ENCODE measurements around the gene SLC9A9. TPM values are rescaled to one million over a fixed set of nuclear protein-coding genes. Genes with fewer than 3 reads are reported as not detected.

The SLC9A9 gene
- total and polyA plus RNA-seq, 9 of the 15 experiments (the other 6 are each of a cell fraction or from before 2014, with no cell fraction given), result 0.03 to 0.13 TPM; not detected in 7

DNA sequence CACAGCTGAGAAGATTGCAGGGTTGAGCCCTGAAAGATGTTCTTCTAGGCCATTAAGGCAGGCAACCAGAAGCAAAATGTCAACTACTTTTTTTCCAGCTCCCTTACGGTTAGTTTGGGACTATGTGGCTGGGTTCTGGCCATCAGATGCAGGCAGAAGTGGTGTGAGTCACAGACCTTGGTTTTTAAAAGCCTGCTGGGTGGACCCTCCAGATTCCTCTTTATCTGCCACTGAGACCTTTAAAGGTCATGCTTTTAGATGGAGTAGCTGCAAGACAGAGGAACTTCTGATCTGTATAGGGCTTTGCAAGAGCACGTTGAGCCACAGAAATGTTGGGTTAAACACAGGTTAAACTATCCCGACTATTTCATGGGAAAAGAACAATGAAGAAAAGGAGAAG is 625.8 kb downstream of the SLC9A9 start (continued):
- TF ChIP-seq, protein P1, sequence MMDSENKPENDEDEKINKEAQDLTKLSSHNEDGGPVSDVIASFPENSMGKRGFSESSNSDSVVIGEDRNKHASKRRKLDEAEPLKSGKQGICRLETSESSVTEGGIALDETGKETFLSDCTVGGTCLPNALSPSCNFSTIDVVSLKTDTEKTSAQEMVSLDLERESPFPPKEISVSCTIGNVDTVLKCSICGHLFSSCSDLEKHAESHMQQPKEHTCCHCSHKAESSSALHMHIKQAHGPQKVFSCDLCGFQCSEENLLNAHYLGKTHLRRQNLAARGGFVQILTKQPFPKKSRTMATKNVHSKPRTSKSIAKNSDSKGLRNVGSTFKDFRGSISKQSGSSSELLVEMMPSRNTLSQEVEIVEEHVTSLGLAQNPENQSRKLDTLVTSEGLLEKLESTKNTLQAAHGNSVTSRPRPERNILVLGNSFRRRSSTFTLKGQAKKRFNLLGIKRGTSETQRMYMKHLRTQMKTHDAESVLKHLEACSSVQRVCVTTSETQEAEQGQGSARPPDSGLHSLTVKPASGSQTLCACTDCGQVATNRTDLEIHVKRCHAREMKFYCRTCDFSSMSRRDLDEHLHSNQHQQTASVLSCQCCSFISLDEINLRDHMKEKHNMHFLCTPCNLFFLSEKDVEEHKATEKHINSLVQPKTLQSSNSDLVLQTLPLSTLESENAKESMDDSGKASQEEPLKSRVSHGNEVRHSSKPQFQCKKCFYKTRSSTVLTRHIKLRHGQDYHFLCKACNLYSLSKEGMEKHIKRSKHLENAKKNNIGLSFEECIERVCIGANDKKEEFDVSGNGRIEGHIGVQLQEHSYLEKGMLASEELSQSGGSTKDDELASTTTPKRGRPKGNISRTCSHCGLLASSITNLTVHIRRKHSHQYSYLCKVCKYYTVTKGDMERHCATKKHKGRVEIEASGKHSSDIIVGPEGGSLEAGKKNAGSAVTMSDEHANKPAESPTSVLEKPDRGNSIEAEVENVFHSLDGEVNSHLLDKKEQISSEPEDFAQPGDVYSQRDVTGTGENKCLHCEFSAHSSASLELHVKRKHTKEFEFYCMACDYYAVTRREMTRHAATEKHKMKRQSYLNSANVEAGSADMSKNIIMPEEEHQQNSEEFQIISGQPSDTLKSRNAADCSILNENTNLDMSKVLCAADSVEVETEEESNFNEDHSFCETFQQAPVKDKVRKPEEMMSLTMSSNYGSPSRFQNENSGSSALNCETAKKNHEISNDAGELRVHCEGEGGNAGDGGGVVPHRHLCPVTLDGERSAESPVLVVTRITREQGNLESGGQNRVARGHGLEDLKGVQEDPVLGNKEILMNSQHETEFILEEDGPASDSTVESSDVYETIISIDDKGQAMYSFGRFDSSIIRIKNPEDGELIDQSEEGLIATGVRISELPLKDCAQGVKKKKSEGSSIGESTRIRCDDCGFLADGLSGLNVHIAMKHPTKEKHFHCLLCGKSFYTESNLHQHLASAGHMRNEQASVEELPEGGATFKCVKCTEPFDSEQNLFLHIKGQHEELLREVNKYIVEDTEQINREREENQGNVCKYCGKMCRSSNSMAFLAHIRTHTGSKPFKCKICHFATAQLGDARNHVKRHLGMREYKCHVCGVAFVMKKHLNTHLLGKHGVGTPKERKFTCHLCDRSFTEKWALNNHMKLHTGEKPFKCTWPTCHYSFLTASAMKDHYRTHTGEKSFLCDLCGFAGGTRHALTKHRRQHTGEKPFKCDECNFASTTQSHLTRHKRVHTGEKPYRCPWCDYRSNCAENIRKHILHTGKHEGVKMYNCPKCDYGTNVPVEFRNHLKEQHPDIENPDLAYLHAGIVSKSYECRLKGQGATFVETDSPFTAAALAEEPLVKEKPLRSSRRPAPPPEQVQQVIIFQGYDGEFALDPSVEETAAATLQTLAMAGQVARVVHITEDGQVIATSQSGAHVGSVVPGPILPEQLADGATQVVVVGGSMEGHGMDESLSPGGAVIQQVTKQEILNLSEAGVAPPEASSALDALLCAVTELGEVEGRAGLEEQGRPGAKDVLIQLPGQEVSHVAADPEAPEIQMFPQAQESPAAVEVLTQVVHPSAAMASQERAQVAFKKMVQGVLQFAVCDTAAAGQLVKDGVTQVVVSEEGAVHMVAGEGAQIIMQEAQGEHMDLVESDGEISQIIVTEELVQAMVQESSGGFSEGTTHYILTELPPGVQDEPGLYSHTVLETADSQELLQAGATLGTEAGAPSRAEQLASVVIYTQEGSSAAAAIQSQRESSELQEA (IDR thresholded peaks at IDR 0.05; ENCODE audit: low read depth), result no peak
- no peak for TF ChIP-seq HINFP (tag; conservative IDR thresholded peaks at IDR 0.05; ENCODE audit: low read depth)
- no peak for TF ChIP-seq SNRNP70 (optimal IDR thresholded peaks at IDR 0.05; ENCODE audit: low read depth, low read length)
- TF ChIP-seq, protein P2, sequence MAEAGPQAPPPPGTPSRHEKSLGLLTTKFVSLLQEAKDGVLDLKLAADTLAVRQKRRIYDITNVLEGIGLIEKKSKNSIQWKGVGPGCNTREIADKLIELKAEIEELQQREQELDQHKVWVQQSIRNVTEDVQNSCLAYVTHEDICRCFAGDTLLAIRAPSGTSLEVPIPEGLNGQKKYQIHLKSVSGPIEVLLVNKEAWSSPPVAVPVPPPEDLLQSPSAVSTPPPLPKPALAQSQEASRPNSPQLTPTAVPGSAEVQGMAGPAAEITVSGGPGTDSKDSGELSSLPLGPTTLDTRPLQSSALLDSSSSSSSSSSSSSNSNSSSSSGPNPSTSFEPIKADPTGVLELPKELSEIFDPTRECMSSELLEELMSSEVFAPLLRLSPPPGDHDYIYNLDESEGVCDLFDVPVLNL (CRISPR knock-in tag; IDR thresholded peaks at IDR 0.05; ENCODE audit: low read depth), result no peak
- no peak for TF ChIP-seq CEBPZ (IDR thresholded peaks at IDR 0.05; ENCODE audit: borderline replicate concordance, low read depth, low read length)
- no peak for TF ChIP-seq NFRKB (IDR thresholded peaks at IDR 0.05; ENCODE audit: low read depth)
- no peak for TF ChIP-seq TFE3 (CRISPR knock-in tag; IDR thresholded peaks at IDR 0.05)
- TF ChIP-seq KDM4B (IDR thresholded peaks at IDR 0.05; ENCODE audit: borderline replicate concordance in 2 of 2, low read depth in 1 of 2), result no peak
- TF ChIP-seq, protein P3, sequence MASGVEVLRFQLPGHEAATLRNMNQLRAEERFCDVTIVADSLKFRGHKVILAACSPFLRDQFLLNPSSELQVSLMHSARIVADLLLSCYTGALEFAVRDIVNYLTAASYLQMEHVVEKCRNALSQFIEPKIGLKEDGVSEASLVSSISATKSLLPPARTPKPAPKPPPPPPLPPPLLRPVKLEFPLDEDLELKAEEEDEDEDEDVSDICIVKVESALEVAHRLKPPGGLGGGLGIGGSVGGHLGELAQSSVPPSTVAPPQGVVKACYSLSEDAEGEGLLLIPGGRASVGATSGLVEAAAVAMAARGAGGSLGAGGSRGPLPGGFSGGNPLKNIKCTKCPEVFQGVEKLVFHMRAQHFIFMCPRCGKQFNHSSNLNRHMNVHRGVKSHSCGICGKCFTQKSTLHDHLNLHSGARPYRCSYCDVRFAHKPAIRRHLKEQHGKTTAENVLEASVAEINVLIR (CRISPR knock-in tag; IDR thresholded peaks at IDR 0.05), result no peak
